Measurements from ENCODE around the gene CHID1. TPM values are rescaled to one million over a fixed set of nuclear protein-coding genes. Genes with fewer than 3 reads are reported as not detected.

Gene CHID1
- total RNA-seq, 2 donors from 2014 or later = 46.4 to 113 TPM

DNA sequence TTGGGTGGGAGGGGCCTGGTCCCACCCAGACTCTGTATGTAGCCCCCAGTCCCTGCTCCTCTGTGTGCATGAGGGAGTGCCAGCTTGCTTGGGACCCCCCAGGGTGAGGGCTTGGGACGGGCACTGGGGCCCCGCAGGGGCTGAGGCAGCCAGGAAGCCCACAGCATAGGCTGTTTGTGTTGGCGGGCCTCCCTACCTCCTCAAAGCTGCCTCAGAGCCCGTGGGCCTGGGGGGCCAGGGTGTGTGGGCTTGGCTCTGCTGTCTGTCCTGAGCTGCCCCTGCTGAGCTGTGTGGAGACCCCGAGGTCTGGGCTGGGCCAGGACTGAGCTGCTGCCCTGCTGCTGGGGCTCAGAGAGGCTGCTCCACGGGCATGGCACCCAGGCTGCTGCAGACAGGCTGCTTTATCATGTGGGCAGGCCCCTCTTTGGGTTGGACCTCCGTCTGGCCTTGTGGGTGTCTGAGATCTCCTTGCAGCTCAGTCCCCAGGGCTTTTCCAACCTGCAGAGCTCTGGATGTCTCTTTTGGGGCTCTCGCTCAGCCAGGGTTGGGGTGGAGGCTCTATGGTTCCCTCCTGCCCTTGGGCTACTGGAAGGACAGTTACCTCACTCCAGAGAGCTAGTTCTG lies 64.6 kb downstream of the CHID1 start:
- TF ChIP-seq, protein P1, sequence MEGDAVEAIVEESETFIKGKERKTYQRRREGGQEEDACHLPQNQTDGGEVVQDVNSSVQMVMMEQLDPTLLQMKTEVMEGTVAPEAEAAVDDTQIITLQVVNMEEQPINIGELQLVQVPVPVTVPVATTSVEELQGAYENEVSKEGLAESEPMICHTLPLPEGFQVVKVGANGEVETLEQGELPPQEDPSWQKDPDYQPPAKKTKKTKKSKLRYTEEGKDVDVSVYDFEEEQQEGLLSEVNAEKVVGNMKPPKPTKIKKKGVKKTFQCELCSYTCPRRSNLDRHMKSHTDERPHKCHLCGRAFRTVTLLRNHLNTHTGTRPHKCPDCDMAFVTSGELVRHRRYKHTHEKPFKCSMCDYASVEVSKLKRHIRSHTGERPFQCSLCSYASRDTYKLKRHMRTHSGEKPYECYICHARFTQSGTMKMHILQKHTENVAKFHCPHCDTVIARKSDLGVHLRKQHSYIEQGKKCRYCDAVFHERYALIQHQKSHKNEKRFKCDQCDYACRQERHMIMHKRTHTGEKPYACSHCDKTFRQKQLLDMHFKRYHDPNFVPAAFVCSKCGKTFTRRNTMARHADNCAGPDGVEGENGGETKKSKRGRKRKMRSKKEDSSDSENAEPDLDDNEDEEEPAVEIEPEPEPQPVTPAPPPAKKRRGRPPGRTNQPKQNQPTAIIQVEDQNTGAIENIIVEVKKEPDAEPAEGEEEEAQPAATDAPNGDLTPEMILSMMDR (IDR thresholded peaks at IDR 0.05) = no peak
- Histone ChIP-seq H3K27ac (no peak overlapping the region), H3K4me1 (peaks cover 16% of the 10 kb centered on the region), H3K4me3 (no peak overlapping the region), H3K36me3 (no peaks in the 10 kb centered on the region), H3K9ac (ENCODE audit: low read depth in 2 of 2, low read length in 2 of 2) (no peak overlapping the region), H3K9me3 (no peaks in the 10 kb centered on the region), H3K27me3 (peaks cover 22% of the 10 kb centered on the region)
- intact Hi-C loops (cut with DNase I) = loop anchor here (5.0 kb wide), 1 partner anchor 206 kb away; no protein-coding TSS in a partner anchor
- no peak for DNase-seq

DNA sequence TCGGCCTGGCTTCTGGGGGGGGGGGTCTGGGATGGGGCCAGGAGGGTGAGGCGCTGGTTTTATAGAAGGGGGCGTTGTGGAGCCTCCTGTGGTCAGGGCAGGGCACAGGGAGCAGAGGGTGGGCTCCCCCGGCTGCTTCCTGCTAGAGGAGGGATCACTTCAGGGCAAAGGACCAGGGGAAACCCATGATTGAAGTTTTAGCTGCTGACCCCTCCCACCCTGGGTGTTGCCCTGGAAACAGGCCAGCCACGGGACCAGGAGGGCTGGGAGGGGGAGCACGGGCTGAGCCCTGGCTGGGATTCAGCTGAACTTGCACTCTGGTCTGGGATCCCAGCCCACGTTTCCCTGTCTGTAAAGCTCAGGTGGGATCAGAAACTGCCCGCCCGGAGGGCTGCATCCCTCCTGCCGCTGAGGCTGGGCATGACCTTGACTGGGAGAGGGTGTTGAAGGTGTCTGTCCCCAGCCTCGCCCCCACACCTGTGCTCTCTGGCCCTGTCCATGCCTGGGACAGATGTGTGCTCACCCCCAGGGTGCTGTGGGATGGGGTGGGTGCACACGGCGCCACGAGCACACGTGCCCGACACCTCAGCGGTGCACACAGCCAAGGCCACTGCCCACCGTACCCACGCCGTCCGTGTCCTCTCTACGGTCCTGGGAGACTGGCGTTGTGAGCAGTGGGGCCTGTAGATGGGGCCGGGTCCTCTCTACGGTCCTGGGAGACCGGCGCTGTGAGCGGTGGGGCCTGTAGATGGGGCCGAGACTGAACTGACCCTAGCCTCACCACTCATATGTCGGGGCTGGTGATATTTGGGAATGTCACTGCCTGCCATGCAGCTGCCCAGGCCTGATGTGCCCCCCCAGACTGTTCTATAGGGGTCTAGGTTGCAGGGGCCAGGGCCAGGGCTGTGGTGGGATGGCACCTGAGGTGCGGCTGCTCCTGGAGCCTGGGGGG lies 65.6 kb downstream of the CHID1 start:
- TF ChIP-seq, protein P1 (IDR thresholded peaks at IDR 0.05) = no peak
- intact Hi-C loops (cut with DNase I) = loop anchor here (5.0 kb wide), 1 partner anchor 207 kb away; no protein-coding TSS in a partner anchor
- Histone ChIP-seq H3K4me3 (no peak overlapping the region), H3K27me3 (peaks cover 12% of the 10 kb centered on the region), H3K4me1 (peaks cover 21% of the 10 kb centered on the region), H3K9me3 (no peaks in the 10 kb centered on the region), H3K36me3 (peaks cover under 1% of the 10 kb centered on the region), H3K27ac (peak overlapping the region; percentile 81), H3K9ac (ENCODE audit: low read depth in 2 of 2, low read length in 2 of 2) (peak overlapping the region; percentile 21 to 43)
- peak; percentile 86 for DNase-seq

DNA sequence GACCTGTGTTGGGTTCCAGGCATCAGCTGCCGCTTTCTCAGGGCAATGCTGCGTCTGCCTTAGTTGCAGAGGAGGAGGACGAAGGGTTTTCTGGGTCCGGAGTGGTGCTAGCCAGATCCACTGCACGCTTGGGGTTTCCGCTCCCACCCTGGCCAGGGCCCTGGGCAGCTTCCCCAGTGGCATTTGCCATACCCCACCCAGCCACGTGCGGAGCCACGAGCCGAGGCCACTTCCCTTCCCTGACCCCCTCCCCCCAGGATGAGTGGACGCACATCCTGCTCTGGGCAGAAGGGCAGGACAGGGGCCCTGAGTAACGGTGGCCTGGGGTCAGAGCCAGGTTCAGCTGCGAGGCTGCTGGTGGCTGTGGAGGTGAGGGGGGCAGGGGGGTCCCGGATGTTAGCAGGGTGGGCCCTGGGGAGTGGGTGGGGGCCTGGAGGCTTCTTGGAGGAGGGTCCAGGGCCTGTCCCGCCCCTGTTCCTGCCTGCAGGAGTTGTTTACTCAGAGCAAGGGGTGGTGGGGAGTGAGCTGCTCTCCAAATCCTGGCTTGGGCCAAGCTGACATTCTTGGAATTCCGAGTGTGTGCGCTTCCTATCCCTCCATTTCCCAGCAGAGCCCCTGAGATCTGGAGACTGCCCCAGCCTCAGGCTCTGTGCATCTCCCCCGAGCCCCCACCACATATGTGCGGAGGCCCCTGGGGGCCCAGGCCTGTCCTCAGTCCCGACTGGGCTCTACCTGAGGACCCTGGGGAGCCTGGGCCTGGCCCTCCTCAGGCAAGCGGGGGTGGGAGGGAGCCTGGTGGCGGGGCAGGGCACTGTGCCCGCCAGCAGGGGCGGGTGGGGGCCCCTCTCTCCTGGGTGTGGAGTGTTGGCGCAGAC lies 66.6 kb downstream of the CHID1 start:
- Histone ChIP-seq H3K36me3 (peaks cover 8% of the 10 kb centered on the region), H3K9ac (ENCODE audit: low read depth in 2 of 2, low read length in 2 of 2) (peak overlapping the region; percentile 66 to 69), H3K27me3 (peaks cover 7% of the 10 kb centered on the region), H3K4me1 (peaks cover 20% of the 10 kb centered on the region), H3K27ac (peak overlapping the region; percentile 81), H3K9me3 (no peaks in the 10 kb centered on the region), H3K4me3 (peak overlapping the region; percentile 99)
- intact Hi-C loops (cut with DNase I) = no loop called here
- DNase-seq = peak; percentile 84
- TF ChIP-seq, protein P1 (IDR thresholded peaks at IDR 0.05) = no peak

DNA sequence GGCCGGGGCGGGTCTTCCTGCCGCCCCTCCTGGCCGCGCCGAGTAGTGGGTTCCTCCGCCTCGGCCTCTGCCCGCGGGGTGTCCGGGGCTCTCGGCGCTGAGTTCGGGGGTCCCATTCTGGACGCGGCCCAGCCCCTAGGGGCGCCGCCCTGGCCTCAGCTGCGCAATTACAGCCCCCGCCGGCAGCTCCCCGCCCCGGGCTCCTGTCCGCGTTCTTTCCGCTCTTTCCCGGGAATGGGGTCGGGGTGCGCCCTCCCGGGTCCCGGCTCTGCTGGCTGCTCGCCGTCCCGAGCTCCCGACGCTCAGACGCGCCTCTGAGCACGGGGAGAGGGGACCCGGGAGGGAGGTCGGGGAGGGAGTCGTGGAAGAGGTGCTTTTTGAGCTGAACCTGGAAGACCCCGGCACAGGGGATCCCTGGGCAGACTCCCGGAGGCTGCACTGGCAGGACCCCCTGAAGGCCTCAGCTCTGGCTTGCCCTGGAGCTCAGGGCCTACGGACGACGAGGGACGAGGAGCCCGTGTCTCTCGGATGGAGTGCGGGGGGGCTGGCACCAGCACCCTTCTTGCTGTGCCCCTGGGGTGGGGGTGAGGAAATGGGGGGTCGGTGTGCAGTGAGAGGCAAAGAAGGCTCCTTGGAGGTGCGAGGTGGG lies 67.4 kb downstream of the CHID1 start:
- TF ChIP-seq, protein P1 (IDR thresholded peaks at IDR 0.05) = no peak
- Histone ChIP-seq H3K4me1 (peaks cover 22% of the 10 kb centered on the region), H3K27me3 (no peaks in the 10 kb centered on the region), H3K27ac (peak overlapping the region; percentile 81), H3K4me3 (peak overlapping the region; percentile 99), H3K36me3 (peaks cover 8% of the 10 kb centered on the region), H3K9ac (ENCODE audit: low read depth in 2 of 2, low read length in 2 of 2) (peak overlapping the region; percentile 66 to 69), H3K9me3 (no peaks in the 10 kb centered on the region)
- intact Hi-C loops (cut with DNase I) = no loop called here
- no peak for DNase-seq

Measured in colonic mucosa (tissue), 4 donors.